NOMO-1 treated with dmso at 0.1 percent for 144 hours (cell line): ENCODE measurements around the gene TSGA10IP.

Source experiments
- DNase-seq: peaks from one replicate; lab custom pipeline; 2025; ENCODE audit not compliant: unreplicated experiment; lab: John Stamatoyannopoulos, UW

The TSGA10IP gene

GRCh38 chr11:65973439-65974110 lies 28.3 kb downstream of the TSGA10IP start:
- DNase-seq, result no peak

GRCh38 chr11:65975771-65976170 lies 30.5 kb downstream of the TSGA10IP start:
- no peak for DNase-seq

DNA sequence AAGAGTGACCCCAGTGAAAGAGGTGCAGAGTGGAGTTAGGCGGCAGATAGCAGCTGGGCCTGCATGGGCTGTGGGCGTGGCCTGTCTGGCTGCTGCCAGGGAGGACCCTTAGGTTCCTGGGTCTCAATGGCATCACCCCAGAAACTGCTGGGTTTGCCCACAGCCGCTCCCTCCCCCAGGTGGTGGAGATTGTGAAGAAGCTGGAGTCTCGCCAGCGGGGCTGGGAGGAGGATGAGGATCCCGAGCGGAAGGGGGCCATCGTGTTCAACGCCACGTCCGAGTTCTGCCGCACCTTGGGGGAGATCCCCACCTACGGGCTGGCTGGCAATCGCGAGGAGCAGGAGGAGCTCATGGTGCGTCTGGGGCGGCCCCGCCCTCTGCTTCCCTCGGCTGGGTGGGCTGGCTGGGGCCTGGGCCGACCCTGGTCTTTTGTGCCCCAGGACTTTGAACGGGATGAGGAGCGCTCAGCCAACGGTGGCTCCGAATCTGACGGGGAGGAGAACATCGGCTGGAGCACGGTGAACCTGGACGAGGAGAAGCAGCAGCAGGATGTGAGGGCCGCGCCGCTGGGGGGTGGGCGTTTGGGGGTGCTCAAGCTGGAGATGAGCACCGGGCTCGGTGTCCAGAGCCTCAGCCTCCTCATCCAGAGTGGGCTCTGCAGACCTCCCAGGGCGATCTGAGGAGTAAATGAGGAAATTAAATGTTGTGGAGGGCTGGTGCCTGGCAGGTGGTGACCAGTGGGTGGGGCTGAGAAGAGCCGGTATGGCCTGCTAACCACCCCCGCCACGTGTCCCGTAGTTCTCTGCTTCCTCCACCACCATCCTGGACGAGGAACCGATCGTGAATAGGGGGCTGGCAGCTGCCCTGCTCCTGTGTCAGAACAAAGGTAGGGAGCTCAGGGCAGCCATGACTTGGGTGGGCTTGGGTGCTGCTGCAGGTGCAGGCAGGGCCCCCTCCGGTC lies 31.2 kb downstream of the TSGA10IP start:
- no peak for DNase-seq

- DNase-seq, result no peak
These were observed 32.5 kb downstream of the TSGA10IP start for GRCh38 chr11:65977621-65978390.

GRCh38 chr11:65978391-65979238 lies 33.3 kb downstream of the TSGA10IP start:
- DNase-seq, result no peak

- no peak for DNase-seq
These were observed 34.0 kb downstream of the TSGA10IP start for GRCh38 chr11:65979261-65979759.

DNA sequence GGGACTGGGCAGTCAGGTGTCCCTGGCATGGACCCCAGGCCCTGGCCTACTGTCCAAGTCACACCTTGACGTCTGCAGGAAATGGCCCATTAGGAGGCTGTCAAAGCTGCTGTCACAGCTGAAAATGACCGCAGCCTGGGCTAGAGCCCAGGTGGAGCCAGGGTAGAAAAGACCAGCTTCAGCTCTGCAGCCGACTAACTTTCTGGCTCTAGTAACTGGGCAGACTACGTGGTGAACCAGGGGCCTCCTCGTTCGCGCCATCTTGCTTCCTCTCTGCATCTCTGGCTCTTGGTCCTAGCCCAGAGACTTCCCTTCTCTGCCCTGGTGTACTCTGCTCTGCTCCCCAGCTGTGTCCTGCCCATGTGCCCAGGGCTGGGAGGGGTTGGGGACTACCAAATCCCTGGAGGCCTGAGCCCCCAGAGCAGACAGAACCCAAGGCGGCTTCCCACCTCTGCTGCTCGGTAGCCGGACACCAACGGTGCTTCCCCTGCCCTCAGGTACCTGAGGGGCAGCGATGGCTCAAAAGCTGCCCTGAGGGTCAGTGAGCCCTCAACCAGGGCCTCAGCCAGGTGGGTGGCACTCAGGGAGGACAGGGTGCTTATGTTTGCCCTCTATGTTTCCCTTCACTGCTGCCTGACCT lies 35.9 kb downstream of the TSGA10IP start:
- DNase-seq, result no peak

- no peak for DNase-seq
These were observed 36.9 kb downstream of the TSGA10IP start for GRCh38 chr11:65981972-65982823.

DNA sequence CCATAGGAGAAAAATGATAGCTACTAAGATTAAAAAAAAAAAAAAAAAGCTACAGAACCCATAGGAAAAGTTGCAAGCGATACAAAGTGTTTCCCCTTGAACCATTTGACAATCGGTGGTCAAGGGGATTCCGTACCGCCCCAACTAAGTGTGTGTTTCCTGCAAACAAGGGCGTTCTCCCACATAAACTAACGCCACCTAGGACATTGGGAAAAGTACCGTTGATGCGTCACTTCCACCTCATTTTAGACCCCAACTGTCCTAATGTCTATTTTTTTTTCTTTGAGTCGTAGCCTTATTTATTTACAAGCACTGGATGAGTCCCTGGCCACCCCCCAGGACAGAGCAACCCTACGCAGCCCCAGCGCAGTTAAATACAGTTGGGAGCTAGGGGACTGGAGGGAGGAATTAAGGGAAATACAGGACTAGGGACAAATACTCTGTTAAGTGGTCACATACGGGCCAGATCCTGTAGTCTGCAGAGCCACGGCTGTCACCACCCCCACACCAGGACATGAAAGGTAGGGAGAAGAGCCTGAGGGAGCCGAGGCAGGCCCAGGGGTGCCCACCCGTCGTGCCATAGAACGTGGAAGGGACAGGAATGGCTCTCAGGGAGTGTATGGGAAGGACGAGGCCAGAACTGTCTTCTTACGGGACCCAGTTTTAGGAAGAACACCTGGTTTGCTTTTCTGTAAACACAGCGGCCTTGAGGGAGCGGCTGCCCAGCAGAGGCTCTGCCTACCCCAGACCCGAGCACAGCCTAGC lies 37.7 kb downstream of the TSGA10IP start:
- no peak for DNase-seq

GRCh38 chr11:65983589-65983987 lies 38.3 kb downstream of the TSGA10IP start:
- no peak for DNase-seq

DNA sequence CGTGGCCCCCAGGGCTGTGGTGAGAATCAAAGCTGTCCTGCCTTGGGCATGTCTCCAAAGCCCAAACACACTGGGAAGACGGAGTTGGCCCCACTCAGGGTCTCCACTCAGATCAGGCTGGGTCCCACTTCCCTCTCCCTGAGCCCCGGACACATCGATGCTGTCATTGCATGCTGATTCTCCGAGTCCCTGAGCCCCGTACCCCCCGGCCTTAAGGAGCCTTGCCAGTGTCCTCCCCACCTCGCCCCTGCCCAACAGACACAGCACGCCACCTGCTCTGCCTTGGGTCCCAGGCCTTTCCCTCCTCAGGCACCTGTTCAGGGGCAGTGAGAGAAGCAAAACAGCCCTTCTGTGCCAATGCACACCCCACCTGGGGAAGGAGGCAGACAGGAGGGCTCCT lies 42.1 kb downstream of the TSGA10IP start:
- no peak for DNase-seq

DNA sequence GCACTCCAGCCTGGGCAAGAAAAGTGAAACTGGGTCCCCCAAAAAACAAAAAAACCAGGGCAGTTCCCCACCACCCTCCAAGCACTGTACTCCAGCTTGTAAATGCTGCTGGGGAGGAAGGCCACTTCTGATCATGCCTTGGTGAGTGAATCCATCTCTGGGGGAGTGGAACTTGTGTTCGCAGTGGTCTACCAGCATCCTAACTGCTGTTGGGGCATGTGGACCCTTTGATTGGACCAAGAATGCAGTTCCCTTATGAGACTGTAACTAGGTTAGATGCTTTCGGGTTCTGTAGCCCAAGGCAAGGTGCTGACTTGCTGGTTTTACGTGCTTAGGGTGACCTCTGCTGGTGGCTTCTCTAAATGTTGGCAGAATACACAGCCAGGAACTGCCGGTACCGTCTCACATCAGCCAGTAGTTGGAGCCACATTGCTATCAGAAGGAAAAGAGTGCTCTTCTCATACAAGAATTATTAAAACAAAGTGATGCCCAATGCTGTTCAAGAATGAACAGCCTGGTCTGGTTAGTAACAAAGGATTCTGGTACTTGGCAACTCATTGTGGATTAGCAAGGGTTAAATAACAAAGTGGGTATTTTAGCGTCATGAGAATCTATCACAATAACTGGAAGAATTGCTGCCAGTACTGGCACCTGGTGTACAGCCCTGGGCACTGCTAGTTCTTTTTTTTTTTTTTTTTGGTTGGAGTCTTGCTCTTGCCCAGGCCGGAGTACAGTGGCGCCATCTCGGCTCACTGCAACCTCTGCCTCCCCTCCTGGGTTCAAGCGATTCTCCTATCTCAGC lies 43.7 kb downstream of the TSGA10IP start:
- peak; percentile 86 for DNase-seq

GRCh38 chr11:65992056-65992455 lies 46.8 kb downstream of the TSGA10IP start:
- DNase-seq, result no peak

GRCh38 chr11:65997286-65997685 lies 52.0 kb downstream of the TSGA10IP start:
- DNase-seq, result no peak

GRCh38 chr11:66001942-66002647 lies 56.8 kb downstream of the TSGA10IP start, which contains the start of the genes BANF1 and EIF1AD:
Gene BANF1 (plus strand): TSS chr11:66002503. CDS start chr11:66003251, 748 bp downstream.
Gene EIF1AD (minus strand): TSS chr11:66002157. CDS start chr11:66000389, 1,768 bp downstream.
- peak; percentile 99 for DNase-seq

GRCh38 chr11:66002648-66003225 lies 57.5 kb downstream of the TSGA10IP start:
- no peak for DNase-seq
